K562 (cell line): Measurements from ENCODE around the gene ABCB9. TPM values are rescaled to one million over a fixed set of nuclear protein-coding genes. Genes with fewer than 3 reads are reported as not detected.

Source experiments
- ESRRA ChIP-seq: fragments of 450-650 bp; IDR thresholded peaks from 2 replicates; pipeline ENCODE4 v1.6.1; 2014; ENCODE audit warnings: low read depth, mild to moderate bottlenecking, moderate library complexity, borderline replicate concordance
- IRF2 ChIP-seq: sonication (generic); formaldehyde crosslinking; IDR thresholded peaks from 2 replicates; pipeline ENCODE4 v1.8.1; 2022; ENCODE audit warnings: mild to moderate bottlenecking, missing genetic modification reagents
- MCM2 ChIP-seq: fragments of 450-650 bp; IDR thresholded peaks from 2 replicates; pipeline ENCODE4 v1.6.1; 2017; ENCODE audit warnings: low read depth, mild to moderate bottlenecking
- NFE2L1 ChIP-seq: fragments of 450-650 bp; IDR thresholded peaks from 2 replicates; pipeline ENCODE4 v1.6.1; 2016; ENCODE audit warnings: missing genetic modification characterization, low read depth, mild to moderate bottlenecking, missing compliant biosample characterization, moderate library complexity, borderline replicate concordance
- SIN3B ChIP-seq: fragments of 450-650 bp; IDR thresholded peaks from 2 replicates; pipeline ENCODE4 v1.6.1; 2017; ENCODE audit warnings: low read depth, mild to moderate bottlenecking, moderate library complexity
- SPI1 ChIP-seq: IDR thresholded peaks from 2 replicates; pipeline ENCODE4 v1.6.1; 2011; ENCODE audit warnings: low read depth, low read length, control low read depth, borderline replicate concordance
- ZFP36 ChIP-seq: fragments of 150-350 bp; IDR thresholded peaks from 2 replicates; pipeline ENCODE4 v1.6.1; 2018; ENCODE audit warnings: low read length, low read depth; ENCODE audit not compliant: partially characterized antibody
- ZNF561 ChIP-seq: fragments of 450-650 bp; formaldehyde crosslinking; conservative IDR thresholded peaks from 2 replicates; pipeline ENCODE4 v1.4.0; 2020; ENCODE audit warnings: mild to moderate bottlenecking, moderate library complexity
- ZNF589 ChIP-seq: fragments of 200-800 bp; sonication (Bioruptor generic); IDR thresholded peaks from 2 replicates; pipeline ENCODE4 v1.6.1; 2016; ENCODE audit warnings: low read depth, missing genetic modification characterization, missing compliant biosample characterization
- polyA plus RNA-seq, 8 experiments: library from polyadenylated mRNA; depleted of rRNA in 4 of 8; stranded (reverse) in 5 of 8; unstranded in 3 of 8; fragments of >200 nt; fragmentation: Nextera tagmentation in 2 of 8; fragmentation: Illumina TruSeq in 1 of 8; extraction: Ambion mirVana in 2 of 8; extraction: Trizol in 1 of 8; gene quantifications; 2 replicates each; pipeline versions ENCODE4 v1.2.1 to v1.2.3, GENCODE V29; 2011 to 2014; ENCODE audit warnings: inconsistent platforms in 1 of 8, missing spikeins in 1 of 8
- total RNA-seq, 7 experiments: library from RNA; depleted of rRNA in 6 of 7; stranded (reverse); fragments of >200 nt in 6 of 7; fragmentation: Illumina TruSeq in 2 of 7; extraction: Trizol in 2 of 7; gene quantifications; 2 replicates each; pipeline versions ENCODE4 v1.2.1 to v1.2.3, GENCODE V29; 2011 to 2021; ENCODE audit warnings: low replicate concordance in 1 of 7
- TF ChIP-seq, protein P1 (sequence below): fragments of 450-650 bp; IDR thresholded peaks from 2 replicates; pipeline ENCODE4 v1.7.1; 2018; ENCODE audit warnings: mild to moderate bottlenecking, low read depth; ENCODE audit not compliant: partially characterized antibody
- TF ChIP-seq, protein P2 (sequence below): sonication (generic); formaldehyde crosslinking; IDR thresholded peaks from 2 replicates; pipeline ENCODE4 v1.8.0; 2023; ENCODE audit warnings: mild to moderate bottlenecking, missing genetic modification reagents
- TF ChIP-seq, protein P3 (sequence below), 2 experiments: IDR thresholded peaks; 2 replicates each; pipeline ENCODE4 v1.6.1; 2012; ENCODE audit warnings: improper control_type of control experiment in 2 of 2, low read depth in 2 of 2, low read length in 2 of 2, borderline replicate concordance in 1 of 2
- TF ChIP-seq, protein P4 (sequence below): fragments of 250-450 bp; sonication (Bioruptor Pico); IDR thresholded peaks from 2 replicates; pipeline ENCODE4 v1.8.0; 2022; ENCODE audit warnings: moderate library complexity, mild to moderate bottlenecking, inconsistent platforms
- TF ChIP-seq, protein P5 (sequence below): IDR thresholded peaks from 2 replicates; pipeline ENCODE4 v1.6.1; 2014; ENCODE audit warnings: antibody characterized with exemption

ABCB9 gene
- total and polyA plus RNA-seq, 9 of the 15 experiments (the other 6 are each of a cell fraction or from before 2014, with no cell fraction given) = 0.20 to 12.6 (median 6.2) TPM

DNA sequence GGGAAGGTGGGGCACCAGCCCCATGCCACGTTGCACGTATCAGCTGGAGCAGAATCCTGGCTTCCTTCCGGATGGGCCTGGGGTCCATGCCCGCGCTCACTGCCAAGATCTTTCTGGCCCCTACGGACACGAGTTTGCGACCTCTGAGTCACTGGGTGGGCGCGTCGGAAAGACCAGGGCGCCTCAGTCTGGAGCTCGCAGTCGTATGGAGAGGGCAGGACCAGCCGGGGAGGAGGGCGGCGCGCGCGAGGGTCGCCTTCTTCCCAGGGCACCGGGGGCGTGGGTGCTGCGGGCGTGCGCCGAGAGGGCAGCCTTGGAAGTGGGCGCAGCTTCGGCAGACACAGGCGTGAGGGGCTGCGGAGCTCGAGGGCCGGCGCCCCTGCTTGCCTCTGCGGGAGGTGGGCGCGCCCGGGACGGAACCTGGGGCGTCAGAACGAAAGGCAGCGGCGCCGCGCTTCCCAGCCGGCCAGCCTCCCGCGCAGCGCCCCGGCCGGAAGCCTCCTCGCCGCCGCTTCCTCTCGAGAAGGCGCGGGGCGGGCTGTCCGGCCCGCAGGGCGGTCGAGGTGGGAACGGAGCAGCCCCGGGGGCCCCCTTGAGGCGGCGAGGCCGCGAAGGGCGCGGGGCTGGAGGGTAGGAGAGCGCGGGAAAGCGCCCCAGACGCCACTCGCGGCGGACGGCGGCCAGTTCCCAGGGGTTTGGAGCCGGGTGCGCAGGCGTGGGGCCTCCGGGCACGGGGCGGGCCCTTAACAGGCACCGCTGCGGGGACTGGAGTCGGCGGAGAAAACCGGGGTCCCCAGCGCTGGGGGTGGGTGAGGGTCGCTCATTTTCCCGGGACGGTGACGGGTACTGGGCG, 14.1 kb upstream of the ABCB9 start, which contains the start of gene ARL6IP4 (continued):
- TF ChIP-seq, protein P1, sequence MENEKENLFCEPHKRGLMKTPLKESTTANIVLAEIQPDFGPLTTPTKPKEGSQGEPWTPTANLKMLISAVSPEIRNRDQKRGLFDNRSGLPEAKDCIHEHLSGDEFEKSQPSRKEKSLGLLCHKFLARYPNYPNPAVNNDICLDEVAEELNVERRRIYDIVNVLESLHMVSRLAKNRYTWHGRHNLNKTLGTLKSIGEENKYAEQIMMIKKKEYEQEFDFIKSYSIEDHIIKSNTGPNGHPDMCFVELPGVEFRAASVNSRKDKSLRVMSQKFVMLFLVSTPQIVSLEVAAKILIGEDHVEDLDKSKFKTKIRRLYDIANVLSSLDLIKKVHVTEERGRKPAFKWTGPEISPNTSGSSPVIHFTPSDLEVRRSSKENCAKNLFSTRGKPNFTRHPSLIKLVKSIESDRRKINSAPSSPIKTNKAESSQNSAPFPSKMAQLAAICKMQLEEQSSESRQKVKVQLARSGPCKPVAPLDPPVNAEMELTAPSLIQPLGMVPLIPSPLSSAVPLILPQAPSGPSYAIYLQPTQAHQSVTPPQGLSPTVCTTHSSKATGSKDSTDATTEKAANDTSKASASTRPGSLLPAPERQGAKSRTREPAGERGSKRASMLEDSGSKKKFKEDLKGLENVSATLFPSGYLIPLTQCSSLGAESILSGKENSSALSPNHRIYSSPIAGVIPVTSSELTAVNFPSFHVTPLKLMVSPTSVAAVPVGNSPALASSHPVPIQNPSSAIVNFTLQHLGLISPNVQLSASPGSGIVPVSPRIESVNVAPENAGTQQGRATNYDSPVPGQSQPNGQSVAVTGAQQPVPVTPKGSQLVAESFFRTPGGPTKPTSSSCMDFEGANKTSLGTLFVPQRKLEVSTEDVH = peak; percentile 62
- peak; percentile 88 for TF ChIP-seq SIN3B
- no peak for TF ChIP-seq ZFP36
- TF ChIP-seq NFE2L1 = no peak
- TF ChIP-seq ZNF589 (CRISPR knock-in tag) = no peak; the same call in 1 of the 2 replicates
- TF ChIP-seq ZNF561 = no peak
- TF ChIP-seq, protein P2, sequence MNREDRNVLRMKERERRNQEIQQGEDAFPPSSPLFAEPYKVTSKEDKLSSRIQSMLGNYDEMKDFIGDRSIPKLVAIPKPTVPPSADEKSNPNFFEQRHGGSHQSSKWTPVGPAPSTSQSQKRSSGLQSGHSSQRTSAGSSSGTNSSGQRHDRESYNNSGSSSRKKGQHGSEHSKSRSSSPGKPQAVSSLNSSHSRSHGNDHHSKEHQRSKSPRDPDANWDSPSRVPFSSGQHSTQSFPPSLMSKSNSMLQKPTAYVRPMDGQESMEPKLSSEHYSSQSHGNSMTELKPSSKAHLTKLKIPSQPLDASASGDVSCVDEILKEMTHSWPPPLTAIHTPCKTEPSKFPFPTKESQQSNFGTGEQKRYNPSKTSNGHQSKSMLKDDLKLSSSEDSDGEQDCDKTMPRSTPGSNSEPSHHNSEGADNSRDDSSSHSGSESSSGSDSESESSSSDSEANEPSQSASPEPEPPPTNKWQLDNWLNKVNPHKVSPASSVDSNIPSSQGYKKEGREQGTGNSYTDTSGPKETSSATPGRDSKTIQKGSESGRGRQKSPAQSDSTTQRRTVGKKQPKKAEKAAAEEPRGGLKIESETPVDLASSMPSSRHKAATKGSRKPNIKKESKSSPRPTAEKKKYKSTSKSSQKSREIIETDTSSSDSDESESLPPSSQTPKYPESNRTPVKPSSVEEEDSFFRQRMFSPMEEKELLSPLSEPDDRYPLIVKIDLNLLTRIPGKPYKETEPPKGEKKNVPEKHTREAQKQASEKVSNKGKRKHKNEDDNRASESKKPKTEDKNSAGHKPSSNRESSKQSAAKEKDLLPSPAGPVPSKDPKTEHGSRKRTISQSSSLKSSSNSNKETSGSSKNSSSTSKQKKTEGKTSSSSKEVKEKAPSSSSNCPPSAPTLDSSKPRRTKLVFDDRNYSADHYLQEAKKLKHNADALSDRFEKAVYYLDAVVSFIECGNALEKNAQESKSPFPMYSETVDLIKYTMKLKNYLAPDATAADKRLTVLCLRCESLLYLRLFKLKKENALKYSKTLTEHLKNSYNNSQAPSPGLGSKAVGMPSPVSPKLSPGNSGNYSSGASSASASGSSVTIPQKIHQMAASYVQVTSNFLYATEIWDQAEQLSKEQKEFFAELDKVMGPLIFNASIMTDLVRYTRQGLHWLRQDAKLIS = peak; percentile 52
- TF ChIP-seq MCM2 = no peak
- TF ChIP-seq, protein P3, sequence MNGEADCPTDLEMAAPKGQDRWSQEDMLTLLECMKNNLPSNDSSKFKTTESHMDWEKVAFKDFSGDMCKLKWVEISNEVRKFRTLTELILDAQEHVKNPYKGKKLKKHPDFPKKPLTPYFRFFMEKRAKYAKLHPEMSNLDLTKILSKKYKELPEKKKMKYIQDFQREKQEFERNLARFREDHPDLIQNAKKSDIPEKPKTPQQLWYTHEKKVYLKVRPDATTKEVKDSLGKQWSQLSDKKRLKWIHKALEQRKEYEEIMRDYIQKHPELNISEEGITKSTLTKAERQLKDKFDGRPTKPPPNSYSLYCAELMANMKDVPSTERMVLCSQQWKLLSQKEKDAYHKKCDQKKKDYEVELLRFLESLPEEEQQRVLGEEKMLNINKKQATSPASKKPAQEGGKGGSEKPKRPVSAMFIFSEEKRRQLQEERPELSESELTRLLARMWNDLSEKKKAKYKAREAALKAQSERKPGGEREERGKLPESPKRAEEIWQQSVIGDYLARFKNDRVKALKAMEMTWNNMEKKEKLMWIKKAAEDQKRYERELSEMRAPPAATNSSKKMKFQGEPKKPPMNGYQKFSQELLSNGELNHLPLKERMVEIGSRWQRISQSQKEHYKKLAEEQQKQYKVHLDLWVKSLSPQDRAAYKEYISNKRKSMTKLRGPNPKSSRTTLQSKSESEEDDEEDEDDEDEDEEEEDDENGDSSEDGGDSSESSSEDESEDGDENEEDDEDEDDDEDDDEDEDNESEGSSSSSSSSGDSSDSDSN (IDR thresholded peaks at IDR 0.05; ENCODE audit: borderline replicate concordance in 1 of 2, low read depth in 2 of 2, low read length in 2 of 2) = peak; percentile 71 to 78; a peak in 3 of 4 replicates
- peak; percentile 60; the same call in 1 of the 2 replicates for TF ChIP-seq IRF2 (CRISPR knock-in tag)
- TF ChIP-seq, protein P4, sequence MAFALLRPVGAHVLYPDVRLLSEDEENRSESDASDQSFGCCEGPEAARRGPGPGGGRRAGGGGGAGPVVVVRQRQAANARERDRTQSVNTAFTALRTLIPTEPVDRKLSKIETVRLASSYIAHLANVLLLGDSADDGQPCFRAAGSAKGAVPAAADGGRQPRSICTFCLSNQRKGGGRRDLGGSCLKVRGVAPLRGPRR (CRISPR knock-in tag) = no peak
- peak; percentile 21; the same call in 1 of the 2 replicates for TF ChIP-seq SPI1
- peak; percentile 37; the same call in 1 of the 2 replicates for TF ChIP-seq ESRRA
- TF ChIP-seq, protein P5, sequence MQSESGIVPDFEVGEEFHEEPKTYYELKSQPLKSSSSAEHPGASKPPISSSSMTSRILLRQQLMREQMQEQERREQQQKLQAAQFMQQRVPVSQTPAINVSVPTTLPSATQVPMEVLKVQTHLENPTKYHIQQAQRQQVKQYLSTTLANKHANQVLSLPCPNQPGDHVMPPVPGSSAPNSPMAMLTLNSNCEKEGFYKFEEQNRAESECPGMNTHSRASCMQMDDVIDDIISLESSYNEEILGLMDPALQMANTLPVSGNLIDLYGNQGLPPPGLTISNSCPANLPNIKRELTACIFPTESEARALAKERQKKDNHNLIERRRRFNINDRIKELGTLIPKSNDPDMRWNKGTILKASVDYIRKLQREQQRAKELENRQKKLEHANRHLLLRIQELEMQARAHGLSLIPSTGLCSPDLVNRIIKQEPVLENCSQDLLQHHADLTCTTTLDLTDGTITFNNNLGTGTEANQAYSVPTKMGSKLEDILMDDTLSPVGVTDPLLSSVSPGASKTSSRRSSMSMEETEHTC = no peak
